GM18508 (cell line): ENCODE measurements around the gene PGR.

Source experiments
- ATAC-seq: cut with Tn5 transposase; IDR thresholded peaks from one replicate; pipeline ENCODE4 v1.9.1; 2021; ENCODE audit warnings: moderate number of reproducible peaks; ENCODE audit not compliant: insufficient read depth, unreplicated experiment

The PGR gene

GRCh38 chr11:101129203-101129943 is at the start of gene PGR:
Gene PGR (minus strand): TSS chr11:101129813. CDS start chr11:101129070, 743 bp downstream.
- no peak for ATAC-seq

- ATAC-seq, result no peak
These were observed 46.8 kb upstream of the PGR start for GRCh38 chr11:101176381-101176780.

- no peak for ATAC-seq
These were observed 40.3 kb upstream of the PGR start for GRCh38 chr11:101169944-101170343.

GRCh38 chr11:101166038-101166437 is 36.4 kb upstream of the PGR start:
- no peak for ATAC-seq

GRCh38 chr11:101158119-101158518 is 28.5 kb upstream of the PGR start:
- no peak for ATAC-seq

GRCh38 chr11:101138245-101138930 is 8.8 kb upstream of the PGR start:
- no peak for ATAC-seq

GRCh38 chr11:101133190-101133589 is 3.6 kb upstream of the PGR start:
- ATAC-seq, result no peak

GRCh38 chr11:101128571-101129202 is 926 bp downstream of the PGR start:
- no peak for ATAC-seq

- no peak for ATAC-seq
These were observed 1.7 kb downstream of the PGR start for GRCh38 chr11:101127699-101128570.

- no peak for ATAC-seq
These were observed 2.4 kb downstream of the PGR start for GRCh38 chr11:101127197-101127698.

- ATAC-seq, result no peak
These were observed 2.9 kb downstream of the PGR start for GRCh38 chr11:101126551-101127196.

- ATAC-seq, result no peak
These were observed 13.9 kb downstream of the PGR start for GRCh38 chr11:101115671-101116160.

- ATAC-seq, result no peak
These were observed 16.1 kb downstream of the PGR start for GRCh38 chr11:101113540-101113939.

- no peak for ATAC-seq
These were observed 24.9 kb downstream of the PGR start for GRCh38 chr11:101104716-101105115.

GRCh38 chr11:101103433-101103832 is 26.2 kb downstream of the PGR start:
- no peak for ATAC-seq

- ATAC-seq, result no peak
These were observed 29.0 kb downstream of the PGR start for GRCh38 chr11:101100601-101101000.

GRCh38 chr11:101096036-101096704 is 33.4 kb downstream of the PGR start:
- ATAC-seq, result no peak

GRCh38 chr11:101091781-101092180 is 37.8 kb downstream of the PGR start:
- ATAC-seq, result no peak

- ATAC-seq, result no peak
These were observed 38.8 kb downstream of the PGR start for GRCh38 chr11:101090679-101091270.
